Muscle layer of duodenum (tissue), 2 donors: ENCODE results near the gene TIE1.

Experiments
- H3K27ac ChIP-seq: one replicate; pipeline ENCODE4 v1.7.0; 2013; ENCODE audit warnings: mild to moderate bottlenecking, low read length
- H3K27me3 ChIP-seq: one replicate; pipeline ENCODE4 v1.7.0; 2013; ENCODE audit warnings: low read depth, mild to moderate bottlenecking, control low read depth, low read length
- H3K36me3 ChIP-seq, 2 donors: one replicate each; pipeline ENCODE4 v1.7.0; 2013; ENCODE audit warnings: low read length in 2 of 2, control low read depth in 1 of 2, mild to moderate bottlenecking in 1 of 2; ENCODE audit not compliant: insufficient read depth in 2 of 2, control insufficient read depth in 1 of 2
- H3K4me1 ChIP-seq, 2 donors: one replicate each; pipeline ENCODE4 v1.7.0; 2013; ENCODE audit warnings: low read length in 2 of 2, mild to moderate bottlenecking in 2 of 2, control low read depth in 1 of 2, moderate library complexity in 1 of 2; ENCODE audit not compliant: insufficient read depth in 2 of 2, control insufficient read depth in 1 of 2
- H3K4me3 ChIP-seq, 2 donors: one replicate each; pipeline ENCODE4 v1.7.0; 2013; ENCODE audit warnings: low read length in 2 of 2, low read depth in 1 of 2, mild to moderate bottlenecking in 1 of 2
- H3K9me3 ChIP-seq, 2 donors: one replicate each; pipeline ENCODE4 v1.7.0; 2013; ENCODE audit warnings: low read length in 2 of 2, control low read depth in 1 of 2, mild to moderate bottlenecking in 1 of 2; ENCODE audit not compliant: control insufficient read depth in 1 of 2
- donor health status: healthy.

The TIE1 gene

GRCh38 chr1:43359696-43360095 is 58.9 kb downstream of the TIE1 start:
- Histone ChIP-seq H3K4me3 (peak overlapping the region in 1 of 2 donors; percentile 11), H3K27ac (no peak overlapping the region), H3K4me1 (peaks cover 0 to 11% of the 10 kb centered on the region in 2 donors), H3K27me3 (no peaks in the 10 kb centered on the region), H3K9me3 (no peaks in the 10 kb centered on the region), H3K36me3 (peaks cover 34 to 36% of the 10 kb centered on the region in 2 donors)

GRCh38 chr1:43360616-43361015 is 59.8 kb downstream of the TIE1 start:
- Histone ChIP-seq H3K4me1 (peaks cover under 1 to 15% of the 10 kb centered on the region in 2 donors), H3K4me3 (no peak overlapping the region), H3K36me3 (peaks cover 35 to 46% of the 10 kb centered on the region in 2 donors), H3K27ac (no peak overlapping the region), H3K9me3 (no peaks in the 10 kb centered on the region), H3K27me3 (no peaks in the 10 kb centered on the region)

- Histone ChIP-seq H3K27ac (no peak overlapping the region), H3K4me1 (peaks cover 11 to 26% of the 10 kb centered on the region in 2 donors), H3K9me3 (no peaks in the 10 kb centered on the region), H3K4me3 (no peak overlapping the region), H3K27me3 (no peaks in the 10 kb centered on the region), H3K36me3 (peaks cover 35 to 47% of the 10 kb centered on the region in 2 donors)
These were observed 62.6 kb downstream of the TIE1 start for GRCh38 chr1:43363283-43363934.

- Histone ChIP-seq H3K27ac (no peak overlapping the region), H3K36me3 (peaks cover 35 to 47% of the 10 kb centered on the region in 2 donors), H3K27me3 (no peaks in the 10 kb centered on the region), H3K4me1 (peaks cover 16 to 29% of the 10 kb centered on the region in 2 donors), H3K4me3 (no peak overlapping the region), H3K9me3 (no peaks in the 10 kb centered on the region)
These were observed 63.2 kb downstream of the TIE1 start for GRCh38 chr1:43363935-43364525.

GRCh38 chr1:43365678-43366077 is 64.9 kb downstream of the TIE1 start:
- peaks cover 16 to 26% of the 10 kb centered on the region in 2 donors for H3K4me1 ChIP-seq
- peak overlapping the region; percentile 10 for H3K27ac ChIP-seq
- no peaks in the 10 kb centered on the region for H3K27me3 ChIP-seq
- H3K36me3 ChIP-seq = peaks cover 29 to 47% of the 10 kb centered on the region in 2 donors
- H3K4me3 ChIP-seq = peak overlapping the region in 1 of 2 donors; percentile 2
- H3K9me3 ChIP-seq = no peaks in the 10 kb centered on the region

GRCh38 chr1:43366179-43366578 is 65.4 kb downstream of the TIE1 start:
- Histone ChIP-seq H3K4me3 (peak overlapping the region; percentile 78 to 91), H3K4me1 (peaks cover 16 to 26% of the 10 kb centered on the region in 2 donors), H3K9me3 (no peaks in the 10 kb centered on the region), H3K27ac (peak overlapping the region; percentile 83), H3K27me3 (no peaks in the 10 kb centered on the region), H3K36me3 (peaks cover 28 to 46% of the 10 kb centered on the region in 2 donors)

GRCh38 chr1:43366601-43367025 is 65.8 kb downstream of the TIE1 start:
- H3K9me3 ChIP-seq = no peaks in the 10 kb centered on the region
- H3K4me1 ChIP-seq = peaks cover 16 to 26% of the 10 kb centered on the region in 2 donors
- H3K4me3 ChIP-seq = peak overlapping the region; percentile 78 to 91
- H3K36me3 ChIP-seq = peaks cover 23 to 41% of the 10 kb centered on the region in 2 donors
- peak overlapping the region; percentile 83 for H3K27ac ChIP-seq
- H3K27me3 ChIP-seq = no peaks in the 10 kb centered on the region

- Histone ChIP-seq H3K4me1 (peaks cover 16 to 26% of the 10 kb centered on the region in 2 donors), H3K9me3 (no peaks in the 10 kb centered on the region), H3K4me3 (peak overlapping the region; percentile 78 to 91), H3K27me3 (no peaks in the 10 kb centered on the region), H3K27ac (peak overlapping the region; percentile 83), H3K36me3 (peaks cover 17 to 35% of the 10 kb centered on the region in 2 donors)
These were observed 66.5 kb downstream of the TIE1 start for GRCh38 chr1:43367026-43367903.

- H3K27me3 ChIP-seq = no peaks in the 10 kb centered on the region
- H3K4me1 ChIP-seq = peaks cover 16 to 26% of the 10 kb centered on the region in 2 donors
- peak within 1 kb of the TSS; percentile 78 to 91 for H3K4me3 ChIP-seq
- no peaks in the 10 kb centered on the region for H3K9me3 ChIP-seq
- H3K36me3 ChIP-seq = peaks cover 16 to 34% of the 10 kb centered on the region in 2 donors
- peak within 1 kb of the TSS; percentile 93 for H3K27ac ChIP-seq
These were observed 67.3 kb downstream of the TIE1 start, which contains the start of gene ELOVL1 for GRCh38 chr1:43367904-43368645. Gene ELOVL1, minus strand, starts transcription at chr1:43368011. Its CDS starts 2,402 bp downstream, at chr1:43365609.

- Histone ChIP-seq H3K4me3 (peak overlapping the region; percentile 70 to 91), H3K9me3 (no peaks in the 10 kb centered on the region), H3K27me3 (no peaks in the 10 kb centered on the region), H3K4me1 (peaks cover 16 to 26% of the 10 kb centered on the region in 2 donors), H3K36me3 (peaks cover 12 to 28% of the 10 kb centered on the region in 2 donors), H3K27ac (peak overlapping the region; percentile 93)
These were observed 67.9 kb downstream of the TIE1 start for GRCh38 chr1:43368646-43369020.
